Epithelial cell of proximal tubule (primary cell): ENCODE data around the gene ALDH4A1. TPM values are rescaled to one million over a fixed set of nuclear protein-coding genes. Genes with fewer than 3 reads are reported as not detected.

Experiments used
- DNase-seq: peaks from one replicate; pipeline ENCODE4 v3.0.0-alpha.2; 2011; ENCODE audit warnings: low read depth
- H3K4me3 ChIP-seq: 2 replicates; pipeline ENCODE4 v1.5.1; 2011; ENCODE audit warnings: low read depth, mild to moderate bottlenecking, low read length
- CTCF ChIP-seq: conservative IDR thresholded peaks from 2 replicates; pipeline ENCODE4 v1.5.1; 2012; ENCODE audit warnings: low read depth, mild to moderate bottlenecking, low read length
- total RNA-seq: library from RNA; depleted of rRNA; stranded (reverse); fragments of >200 nt; gene quantifications from 2 replicates; pipeline ENCODE4 v1.2.3, GENCODE V29; 2015

ALDH4A1 gene
- total RNA-seq, 1 donor from 2014 or later, result 15.2 TPM

DNA sequence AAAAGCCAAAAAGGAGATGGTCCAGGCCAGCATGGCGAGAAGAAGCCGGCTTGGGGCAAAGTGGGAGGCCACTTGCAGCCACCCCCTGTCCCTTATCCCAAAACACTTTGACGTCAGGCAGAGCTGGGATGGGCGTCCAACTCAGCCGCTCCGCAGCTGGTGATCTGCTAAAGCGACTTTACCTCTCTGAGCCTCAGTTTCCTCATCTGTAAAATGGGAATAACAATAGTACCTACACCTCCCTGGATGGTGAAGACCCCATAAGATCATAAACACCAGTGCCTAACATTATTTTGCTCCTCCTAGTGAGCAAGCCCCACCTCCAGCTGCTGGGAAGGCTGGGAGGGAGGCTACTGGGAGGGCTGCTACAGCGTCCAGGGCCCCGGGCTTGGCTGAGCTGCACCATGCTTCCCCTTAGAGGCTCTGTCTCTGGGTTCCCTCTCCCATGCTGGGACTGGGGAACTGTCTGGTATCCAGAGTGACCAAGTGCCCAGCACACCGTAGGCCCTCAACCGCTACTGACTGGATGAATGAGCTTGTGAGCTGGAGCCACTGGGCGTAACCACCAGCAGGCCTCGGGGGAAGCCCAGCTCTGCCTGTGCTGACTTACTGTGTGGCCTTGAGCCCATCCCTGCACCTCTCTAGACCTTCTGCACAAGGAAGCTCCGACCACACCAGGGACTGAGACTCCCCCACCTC, 35.8 kb upstream of the ALDH4A1 start:
- no peak for DNase-seq
- TF ChIP-seq CTCF, result no peak
- no peak overlapping the region for H3K4me3 ChIP-seq

- TF ChIP-seq CTCF, result no peak
- no peak overlapping the region for H3K4me3 ChIP-seq
- no peak for DNase-seq
Measured at GRCh38 chr1:18937539-18937938, 35.2 kb upstream of the ALDH4A1 start.

- DNase-seq, result no peak
- no peak overlapping the region for H3K4me3 ChIP-seq
- TF ChIP-seq CTCF, result no peak
Measured at GRCh38 chr1:18936814-18937481, 34.6 kb upstream of the ALDH4A1 start.

GRCh38 chr1:18936471-18936813, 34.1 kb upstream of the ALDH4A1 start:
- no peak for TF ChIP-seq CTCF
- DNase-seq, result no peak
- H3K4me3 ChIP-seq, result no peak overlapping the region

DNA sequence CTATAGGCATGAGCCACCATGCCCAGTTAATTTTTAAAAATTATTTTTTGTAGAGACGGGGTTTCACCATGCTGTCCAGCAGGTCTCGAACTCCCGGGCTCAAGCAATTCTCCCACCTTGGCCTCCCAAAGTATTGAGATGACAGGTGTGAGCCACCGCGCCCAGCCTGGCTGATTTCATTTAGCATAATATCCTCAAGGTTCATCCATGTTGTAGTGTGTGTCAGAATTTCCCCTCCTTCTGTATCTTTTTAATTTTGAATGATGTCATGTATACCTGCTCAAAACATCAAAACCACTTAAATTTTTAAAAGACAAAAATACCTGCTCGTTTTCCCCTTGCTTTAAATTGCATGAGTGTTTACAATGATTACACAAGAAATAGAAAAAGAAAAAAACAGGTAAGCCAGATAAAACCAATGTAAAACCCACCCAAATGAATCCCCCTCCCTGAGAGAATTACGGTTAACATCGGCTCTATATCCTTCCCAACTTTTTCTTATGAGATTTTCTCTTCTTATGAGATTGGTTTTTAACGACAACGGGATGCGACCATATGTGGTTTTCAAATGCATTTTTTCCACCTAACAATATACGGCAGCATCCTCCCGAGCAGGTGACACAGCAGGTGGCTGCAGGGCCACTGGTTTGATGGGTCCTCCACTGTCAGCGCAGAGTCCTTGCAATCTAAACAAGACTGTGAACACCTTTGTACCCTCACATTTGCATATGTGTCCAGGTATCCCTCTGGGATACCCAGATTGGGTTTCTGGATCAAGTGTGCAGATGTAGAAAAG, 32.0 kb upstream of the ALDH4A1 start:
- TF ChIP-seq CTCF, result no peak
- DNase-seq, result no peak
- H3K4me3 ChIP-seq, result no peak overlapping the region

DNA sequence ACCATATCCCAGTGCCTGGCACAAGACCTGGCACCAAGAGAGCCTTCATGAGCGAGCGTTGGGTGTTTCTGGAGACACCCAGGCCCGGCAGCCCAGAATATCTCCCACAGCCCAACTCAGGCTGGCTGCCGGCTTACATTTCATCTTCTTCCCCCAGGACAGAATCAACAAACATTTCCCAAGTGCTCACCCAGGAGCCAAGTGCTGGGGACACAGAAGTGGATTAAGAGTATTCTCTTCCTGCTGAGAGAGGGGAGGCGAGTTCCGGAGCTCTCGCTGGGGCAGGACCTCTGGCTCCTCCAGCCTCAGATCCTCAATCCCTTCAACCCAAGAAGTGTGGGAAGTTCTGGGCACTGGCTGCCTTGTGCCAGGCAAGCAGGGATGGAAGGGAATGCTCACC, 30.5 kb upstream of the ALDH4A1 start:
- H3K4me3 ChIP-seq, result no peak overlapping the region
- DNase-seq, result no peak
- no peak for TF ChIP-seq CTCF
